Neural progenitor cell (in vitro differentiated cells): ENCODE measurements around the gene GOLGA3.

Experiments
- CTCF ChIP-seq: fragments of 200-600 bp; sonication (generic); IDR thresholded peaks from 2 replicates; pipeline ENCODE4 v1.5.1; 2017; ENCODE audit warnings: antibody characterized with exemption, mild to moderate bottlenecking
- EZH2 ChIP-seq: fragments of 200-600 bp; sonication (generic); IDR thresholded peaks from 2 replicates; pipeline ENCODE4 v1.6.1; 2017; ENCODE audit warnings: antibody characterized with exemption, mild to moderate bottlenecking, moderate library complexity

GRCh38 chr12:132837693-132838409 lies 9.2 kb upstream of the GOLGA3 start:
- no peak for TF ChIP-seq CTCF
- no peak for TF ChIP-seq EZH2
